ENCODE results near the gene DHRSX. TPM values are rescaled to one million over a fixed set of nuclear protein-coding genes. Genes with fewer than 3 reads are reported as not detected.
"Not testable (repeated sequence)": the region's sequence is repeated elsewhere in the genome, so short reads cannot be mapped to it uniquely, and the experiment has no call there.

Gene DHRSX
- total and polyA plus RNA-seq, 2 donors (not counting 1 experiment from before 2014, with no cell fraction given): 18.8 to 39.0 TPM

- intact Hi-C loops (cut with micrococcal nuclease): no loop called here
- DNase-seq (no peak), ATAC-seq (ENCODE audit: low read depth) (no peak)
- Histone ChIP-seq H3K27ac (ENCODE audit: low read length in 2 of 2) (no peak overlapping the region), H3K79me2 (ENCODE audit: control insufficient read depth, insufficient read depth, low read length) (peaks cover 73% of the 10 kb centered on the region), H3K9ac (ENCODE audit: low read length) (no peak overlapping the region), H4K20me1 (ENCODE audit: control insufficient read depth, insufficient read depth, low read length, poor library complexity, severe bottlenecking) (peaks cover 45% of the 10 kb centered on the region), H3K4me2 (replicated peaks; ENCODE audit: low read depth, low read length, poor library complexity, severe bottlenecking) (no peak overlapping the region), H3K27me3 (replicated peaks in 1 of 4; ENCODE audit: control extremely low read depth in 1 of 4, control insufficient read depth in 3 of 4, insufficient read depth in 4 of 4, low read length in 3 of 4) (no peaks in the 10 kb centered on the region), H2AFZ (ENCODE audit: insufficient read depth, low read depth, low read length, poor library complexity, severe bottlenecking) (no peak overlapping the region), H3K4me1 (ENCODE audit: control insufficient read depth in 2 of 2, insufficient read depth in 2 of 2, low read length in 2 of 2) (no peaks in the 10 kb centered on the region), H3K4me3 (ENCODE audit: control extremely low read depth in 1 of 5, extremely low read depth in 1 of 5, insufficient read depth in 1 of 5, low read depth in 2 of 5, low read length in 4 of 5) (no peak overlapping the region), H3K9me3 (ENCODE audit: control extremely low read depth in 1 of 3, control insufficient read depth in 2 of 3, insufficient read depth in 1 of 3, low read length in 2 of 3) (peaks cover 0 to 14% (median 4%) of the 10 kb centered on the region in 3 donors), H3K36me3 (replicated peaks in 1 of 2; ENCODE audit: control extremely low read depth in 1 of 2, control insufficient read depth in 1 of 2, extremely low read depth in 1 of 2, insufficient read depth in 2 of 2, low read length in 1 of 2) (no peaks in the 10 kb centered on the region)
- Mint-ChIP-seq H3K4me1 (peaks cover 10% of the 10 kb centered on the region), H3K27ac (no peak overlapping the region), H3K27me3 (no peaks in the 10 kb centered on the region), H3K4me3 (no peak overlapping the region), H3K9me3 (ENCODE audit: insufficient read depth) (peaks cover 3% of the 10 kb centered on the region)
- ChIA-PET POLR2A (no interaction called here), CTCF (no interaction called here)
- TF ChIP-seq EZH2 (IDR thresholded peaks at IDR 0.05; ENCODE audit: borderline replicate concordance, insufficient read depth, low read depth, low read length, poor library complexity, severe bottlenecking): no peak
- TF ChIP-seq CTCF (IDR thresholded peaks at IDR 0.05): no peak
- WGBS (ENCODE audit: insufficient coverage): 97% methylated on average over 18 of the region's 18 CpGs
Observed at GRCh38 chrX:2474963-2475726, 25.6 kb downstream of the DHRSX start.

GRCh38 chrX:2474280-2474962, 26.4 kb downstream of the DHRSX start:
- H2AFZ ChIP-seq (ENCODE audit: insufficient read depth, low read depth, low read length, poor library complexity, severe bottlenecking): no peak overlapping the region
- H3K4me2 ChIP-seq (replicated peaks; ENCODE audit: low read depth, low read length, poor library complexity, severe bottlenecking): no peak overlapping the region
- Mint-ChIP-seq H3K9me3 (ENCODE audit: insufficient read depth) (no peaks in the 10 kb centered on the region), H3K27me3 (no peaks in the 10 kb centered on the region), H3K4me3 (no peak overlapping the region), H3K4me1 (peaks cover 10% of the 10 kb centered on the region), H3K27ac (no peak overlapping the region)
- ATAC-seq (ENCODE audit: low read depth) (no peak), DNase-seq (no peak)
- intact Hi-C loops (cut with micrococcal nuclease): no loop called here
- no peak overlapping the region for H3K27ac ChIP-seq (ENCODE audit: low read length in 2 of 2)
- CTCF ChIA-PET: no interaction called here
- TF ChIP-seq EZH2 (IDR thresholded peaks at IDR 0.05; ENCODE audit: borderline replicate concordance, insufficient read depth, low read depth, low read length, poor library complexity, severe bottlenecking) (no peak), CTCF (IDR thresholded peaks at IDR 0.05) (no peak)
- H4K20me1 ChIP-seq (ENCODE audit: control insufficient read depth, insufficient read depth, low read length, poor library complexity, severe bottlenecking): peaks cover 45% of the 10 kb centered on the region
- H3K4me3 ChIP-seq (ENCODE audit: control extremely low read depth in 1 of 5, extremely low read depth in 1 of 5, insufficient read depth in 1 of 5, low read depth in 2 of 5, low read length in 4 of 5): no peak overlapping the region
- H3K27me3 ChIP-seq (replicated peaks in 1 of 4; ENCODE audit: control extremely low read depth in 1 of 4, control insufficient read depth in 3 of 4, insufficient read depth in 4 of 4, low read length in 3 of 4): no peaks in the 10 kb centered on the region
- H3K79me2 ChIP-seq (ENCODE audit: control insufficient read depth, insufficient read depth, low read length): peaks cover 74% of the 10 kb centered on the region
- H3K9ac ChIP-seq (ENCODE audit: low read length): no peak overlapping the region
- WGBS (ENCODE audit: insufficient coverage): 98% methylated on average over 19 of the region's 20 CpGs
- H3K9me3 ChIP-seq (ENCODE audit: control extremely low read depth in 1 of 3, control insufficient read depth in 2 of 3, insufficient read depth in 1 of 3, low read length in 2 of 3): peaks cover 0 to 14% (median 3%) of the 10 kb centered on the region in 3 donors
- POLR2A ChIA-PET: no interaction called here
- no peaks in the 10 kb centered on the region for H3K36me3 ChIP-seq (replicated peaks in 1 of 2; ENCODE audit: control extremely low read depth in 1 of 2, control insufficient read depth in 1 of 2, extremely low read depth in 1 of 2, insufficient read depth in 2 of 2, low read length in 1 of 2)
- no peaks in the 10 kb centered on the region for H3K4me1 ChIP-seq (ENCODE audit: control insufficient read depth in 2 of 2, insufficient read depth in 2 of 2, low read length in 2 of 2)

DNA sequence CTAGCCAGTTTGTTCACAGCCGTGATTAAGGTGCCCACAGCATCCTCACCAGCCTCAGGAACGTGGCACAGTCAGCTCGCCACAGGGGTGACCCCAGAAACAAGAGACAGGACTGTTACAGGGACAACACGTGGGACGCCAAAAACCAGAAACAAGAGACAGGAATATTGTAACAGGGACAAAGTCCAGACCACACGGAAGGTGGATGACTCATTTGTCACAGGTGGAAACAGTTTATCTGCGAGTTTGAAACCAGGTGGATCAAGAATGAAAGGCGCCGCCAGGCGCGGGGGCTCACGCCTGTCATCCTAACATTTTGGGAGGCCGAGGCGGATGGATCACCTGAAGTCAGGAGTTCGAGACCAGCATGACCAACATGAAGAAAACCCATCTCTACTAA, 27.7 kb downstream of the DHRSX start:
- H3K4me1 ChIP-seq (ENCODE audit: control insufficient read depth in 2 of 2, insufficient read depth in 2 of 2, low read length in 2 of 2); ATAC-seq (ENCODE audit: low read depth); intact Hi-C loops (cut with micrococcal nuclease); POLR2A ChIA-PET; H3K36me3 ChIP-seq (replicated peaks in 1 of 2; ENCODE audit: control extremely low read depth in 1 of 2, control insufficient read depth in 1 of 2, extremely low read depth in 1 of 2, insufficient read depth in 2 of 2, low read length in 1 of 2); H3K4me3 ChIP-seq (ENCODE audit: control extremely low read depth in 1 of 5, extremely low read depth in 1 of 5, insufficient read depth in 1 of 5, low read depth in 2 of 5, low read length in 4 of 5); H3K9ac ChIP-seq (ENCODE audit: low read length); H3K27ac ChIP-seq (ENCODE audit: low read length in 2 of 2); H3K27me3 Mint-ChIP-seq; H3K9me3 Mint-ChIP-seq (ENCODE audit: insufficient read depth); H3K4me2 ChIP-seq (replicated peaks; ENCODE audit: low read depth, low read length, poor library complexity, severe bottlenecking); H2AFZ ChIP-seq (ENCODE audit: insufficient read depth, low read depth, low read length, poor library complexity, severe bottlenecking); H3K4me3 Mint-ChIP-seq; CTCF ChIA-PET; H3K27me3 ChIP-seq (replicated peaks in 1 of 4; ENCODE audit: control extremely low read depth in 1 of 4, control insufficient read depth in 3 of 4, insufficient read depth in 4 of 4, low read length in 3 of 4); H3K27ac Mint-ChIP-seq; DNase-seq: not testable (repeated sequence)
- peaks cover 10% of the 10 kb centered on the region for H3K4me1 Mint-ChIP-seq
- H4K20me1 ChIP-seq (ENCODE audit: control insufficient read depth, insufficient read depth, low read length, poor library complexity, severe bottlenecking): peaks cover 48% of the 10 kb centered on the region
- peaks cover 70% of the 10 kb centered on the region for H3K79me2 ChIP-seq (ENCODE audit: control insufficient read depth, insufficient read depth, low read length)
- 91% methylated on average over 7 of the region's 15 CpGs for WGBS (ENCODE audit: insufficient coverage)
- H3K9me3 ChIP-seq (ENCODE audit: control extremely low read depth in 1 of 3, control insufficient read depth in 2 of 3, insufficient read depth in 1 of 3, low read length in 2 of 3): peaks cover 0 to 13% (median 3%) of the 10 kb centered on the region in 3 donors
